Placental epithelial cell (primary cell): ENCODE results near the gene ZNF217. TPM values are rescaled to one million over a fixed set of nuclear protein-coding genes. Genes with fewer than 3 reads are reported as not detected.

ENCODE experiments used
- small RNA-seq: library from RNA; depleted of rRNA; stranded (forward); fragments of <200 nt; gene quantifications from one replicate; pipeline ENCODE3, GENCODE V24; 2012
- total RNA-seq: library from RNA; depleted of rRNA; stranded (reverse); fragments of >200 nt; gene quantifications from 2 replicates; pipeline ENCODE4 v1.2.3, GENCODE V29; 2012

Gene ZNF217
- 30.6 and 33.8 TPM in 2 replicates for total RNA-seq

GRCh38 chr20:53593466-53594007 is at the start of gene ZNF217:
Gene ZNF217 (minus strand): TSS chr20:53593839. CDS start chr20:53582826, 11,013 bp downstream.

Small RNAs within 50 kb of the gene (small RNA-seq; reads per million reads assigned to genes)
- gene RF00019, result not detected
